HCT116 (cell line): ENCODE measurements around the gene TRUB1. TPM values are rescaled to one million over a fixed set of nuclear protein-coding genes. Genes with fewer than 3 reads are reported as not detected.

Experiments used
- ATAC-seq: fragments of 200-7000 bp; cut with Tn5 transposase; 2 replicates; pipeline ENCODE4 v1.9.1; 2020; ENCODE audit warnings: mild to moderate bottlenecking, moderate library complexity
- BruUV-seq: library from RNA; stranded (reverse); fragments of 400-500 nt; replicated peaks from 2 replicates; lab custom pipeline; 2021; lab: Mats Ljungman, UMichigan
- CTCF ChIA-PET: fragments of 300-600 bp; sonication (Branson Sonifier 250); formaldehyde crosslinking; loops from one replicate; lab custom pipeline; 2021; ENCODE audit warnings: antibody characterized with exemption; lab: Charles Lee
- POLR2A ChIA-PET: fragments of 300-600, 350-600 bp; sonication (Branson Sonifier 250); formaldehyde crosslinking; loops from one replicate; lab custom pipeline; 2021; ENCODE audit warnings: antibody characterized with exemption; lab: Charles Lee
- RAD21 ChIA-PET, 2 experiments: fragments of 300-600 bp; sonication (Branson Sonifier 250); formaldehyde crosslinking; loops; one replicate each; lab custom pipeline; 2023; ENCODE audit warnings: low total read pairs in 2 of 2; ENCODE audit not compliant: uncharacterized antibody in 2 of 2, unreplicated experiment in 2 of 2, low non-redundant PET in 1 of 2; lab: Charles Lee
- DNase-seq: peaks from one replicate; pipeline ENCODE4 v3.0.0-alpha.2; 2010; ENCODE audit warnings: low read depth, low spot score
- H2AFZ ChIP-seq: fragments of 200-600 bp; shearing (Covaris generic), sonication (generic); 2 replicates; pipeline ENCODE4 v1.6.1; 2017; ENCODE audit warnings: low read depth, mixed run types, mixed read lengths, antibody characterized with exemption, low read length; ENCODE audit not compliant: poor library complexity, severe bottlenecking
- H3K27ac ChIP-seq: 2 replicates; pipeline ENCODE4 v1.5.1; 2012; ENCODE audit warnings: low read depth, low read length
- H3K27me3 ChIP-seq: fragments of 200-600 bp; sonication (generic); 2 replicates; pipeline ENCODE4 v1.6.1; 2016; ENCODE audit warnings: mixed run types, low read length, mixed read lengths; ENCODE audit not compliant: insufficient read depth
- H3K36me3 ChIP-seq, 2 experiments: fragments of 200-500 bp in 1 of 2; fragments of 200-600 bp in 1 of 2; sonication (Bioruptor generic) in 1 of 2; sonication (generic) in 1 of 2; 2 replicates each; pipeline versions ENCODE4 v1.5.1 to v1.6.1; 2014 to 2016; ENCODE audit warnings: low read length in 2 of 2, inconsistent platforms in 1 of 2, mixed read lengths in 1 of 2, mixed run types in 1 of 2; ENCODE audit not compliant: insufficient read depth in 2 of 2, control insufficient read depth in 1 of 2
- H3K4me1 ChIP-seq, 2 experiments: fragments of 200-600 bp in 1 of 2; sonication (generic) in 1 of 2; 2 replicates each; pipeline versions ENCODE4 v1.5.1 to v1.6.1; 2012 to 2017; ENCODE audit warnings: low read length in 2 of 2, inconsistent platforms in 1 of 2, mild to moderate bottlenecking in 1 of 2, mixed read lengths in 1 of 2, mixed run types in 1 of 2, moderate library complexity in 1 of 2; ENCODE audit not compliant: insufficient read depth in 2 of 2, control insufficient read depth in 1 of 2
- H3K4me2 ChIP-seq: fragments of 200-600 bp; sonication (generic); 2 replicates; pipeline ENCODE4 v1.6.1; 2017; ENCODE audit warnings: mixed run types, low read length, mixed read lengths
- H3K4me3 ChIP-seq, 2 experiments: fragments of 200-600 bp in 1 of 2; sonication (generic) in 1 of 2; replicated peaks in 1 of 2; 2 replicates each; pipeline ENCODE4 v1.5.1; 2011 to 2016; ENCODE audit warnings: low read length in 2 of 2, control low read depth in 1 of 2, low read depth in 1 of 2, mild to moderate bottlenecking in 1 of 2, mixed read lengths in 1 of 2, mixed run types in 1 of 2
- H3K79me2 ChIP-seq: fragments of 200-600 bp; sonication (generic); 2 replicates; pipeline ENCODE4 v1.6.1; 2017; ENCODE audit warnings: mild to moderate bottlenecking, mixed run types, low read length, moderate library complexity, mixed read lengths; ENCODE audit not compliant: insufficient read depth
- H3K9ac ChIP-seq: fragments of 200-600 bp; sonication (generic); 2 replicates; pipeline ENCODE4 v1.6.1; 2016; ENCODE audit warnings: low read length, mixed read lengths
- H3K9me2 ChIP-seq: fragments of 200-600 bp; sonication (generic), shearing (Covaris generic); 2 replicates; pipeline ENCODE4 v1.6.1; 2017; ENCODE audit warnings: mixed run types, mild to moderate bottlenecking, moderate library complexity; ENCODE audit not compliant: insufficient read depth
- H3K9me3 ChIP-seq, 2 experiments: fragments of 200-500 bp in 1 of 2; fragments of 200-600 bp in 1 of 2; sonication (Bioruptor generic) in 1 of 2; sonication (generic) in 1 of 2; 2 replicates each; pipeline ENCODE4 v1.6.1; 2014 to 2017; ENCODE audit warnings: low read length in 2 of 2, mixed read lengths in 2 of 2, inconsistent platforms in 1 of 2, low read depth in 1 of 2, mild to moderate bottlenecking in 1 of 2, mixed run types in 1 of 2, moderate library complexity in 1 of 2; ENCODE audit not compliant: control insufficient read depth in 1 of 2, insufficient read depth in 1 of 2
- H4K20me1 ChIP-seq: fragments of 200-600 bp; sonication (generic), shearing (Covaris generic); 2 replicates; pipeline ENCODE4 v1.6.1; 2017; ENCODE audit warnings: mixed run types, mild to moderate bottlenecking, moderate library complexity; ENCODE audit not compliant: insufficient read depth
- CBX3 ChIP-seq: IDR thresholded peaks from 2 replicates; pipeline ENCODE4 v1.6.1; 2012; ENCODE audit warnings: low read depth
- CEBPB ChIP-seq: IDR thresholded peaks from 2 replicates; pipeline ENCODE4 v1.6.1; 2012; ENCODE audit warnings: low read depth
- EGR1 ChIP-seq: IDR thresholded peaks from 2 replicates; pipeline ENCODE4 v1.6.1; 2012; ENCODE audit warnings: low read depth
- EZH2phosphoT487 ChIP-seq: fragments of 200-600 bp; IDR thresholded peaks from 2 replicates; pipeline ENCODE4 v1.6.1; 2018; ENCODE audit warnings: antibody characterized with exemption, borderline replicate concordance
- FOSL1 ChIP-seq: IDR thresholded peaks from 2 replicates; pipeline ENCODE4 v1.6.1; 2012; ENCODE audit warnings: low read depth
- SP1 ChIP-seq: IDR thresholded peaks from 2 replicates; pipeline ENCODE4 v1.6.1; 2012; ENCODE audit warnings: low read depth
- YY1 ChIP-seq: IDR thresholded peaks from 2 replicates; pipeline ENCODE4 v1.6.1; 2011; ENCODE audit warnings: low read length, low read depth, moderate library complexity, mild to moderate bottlenecking; ENCODE audit not compliant: insufficient replicate concordance; ENCODE audit errors: extremely low read depth
- ZFX ChIP-seq: fragments of 450-650 bp; IDR thresholded peaks from 2 replicates; pipeline ENCODE4 v1.6.1; 2017
- intact Hi-C: fragments of 100-400 bp; cut with micrococcal nuclease; formaldehyde crosslinking; loops from 2 replicates; pipeline ENCODE4 v1.10.0; 2022
- total RNA-seq: library from RNA; stranded (reverse); gene quantifications from one replicate; pipeline ENCODE4 v1.2.1, GENCODE V29; 2021; ENCODE audit not compliant: unreplicated experiment
- TF ChIP-seq, protein P1 (sequence below): IDR thresholded peaks from 2 replicates; pipeline ENCODE4 v1.6.1; 2012
- TF ChIP-seq, protein P2 (sequence below): IDR thresholded peaks from 2 replicates; pipeline ENCODE4 v1.6.1; 2012
- TF ChIP-seq, protein P3 (sequence below): IDR thresholded peaks from 2 replicates; pipeline ENCODE4 v1.6.1; 2011; ENCODE audit warnings: mild to moderate bottlenecking, low read length, moderate library complexity; ENCODE audit not compliant: insufficient replicate concordance; ENCODE audit errors: extremely low read depth
- TF ChIP-seq, protein P4 (sequence below): IDR thresholded peaks from 2 replicates; pipeline ENCODE4 v1.6.1; 2012; ENCODE audit warnings: low read depth

Gene TRUB1
- total RNA-seq, 1 experiment from 2014 or later = 44.1 TPM

DNA sequence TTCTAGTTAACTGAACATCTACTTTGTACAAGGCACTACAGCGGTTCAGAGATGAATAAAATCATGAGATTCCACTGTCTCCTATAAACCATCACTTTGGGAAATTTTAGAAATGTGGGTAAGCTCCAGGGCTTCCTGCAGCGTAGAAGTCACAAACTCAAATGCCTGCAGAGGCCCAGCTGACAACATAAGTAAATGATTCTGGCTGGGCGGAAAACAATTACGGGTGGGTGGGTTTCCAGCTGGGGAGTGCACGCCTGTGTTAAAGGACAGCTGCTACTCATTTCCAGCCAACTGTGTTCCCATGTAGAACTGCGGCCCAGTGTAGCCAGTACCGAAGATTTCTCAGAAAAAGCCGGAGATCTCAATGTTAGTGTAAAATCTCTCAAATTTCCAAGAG, 85.7 kb downstream of the TRUB1 start:
- no peak for ATAC-seq
- Histone ChIP-seq H3K27ac (no peak overlapping the region), H3K4me3 (no peak overlapping the region), H4K20me1 (no peaks in the 10 kb centered on the region), H3K27me3 (no peaks in the 10 kb centered on the region), H3K4me1 (no peaks in the 10 kb centered on the region), H3K9me2 (no peaks in the 10 kb centered on the region), H3K9ac (no peak overlapping the region), H3K79me2 (no peaks in the 10 kb centered on the region), H3K36me3 (no peaks in the 10 kb centered on the region), H3K9me3 (no peaks in the 10 kb centered on the region), H3K4me2 (no peak overlapping the region), H2AFZ (no peak overlapping the region)
- ChIA-PET CTCF (no interaction called here), RAD21 (no interaction called here), POLR2A (no interaction called here)
- intact Hi-C loops = no loop called here
- TF ChIP-seq EZH2phosphoT487 (no peak), SP1 (no peak), CBX3 (no peak), EGR1 (no peak), ZFX (no peak), YY1 (no peak), FOSL1 (no peak), CEBPB (no peak)
- TF ChIP-seq, protein P1, sequence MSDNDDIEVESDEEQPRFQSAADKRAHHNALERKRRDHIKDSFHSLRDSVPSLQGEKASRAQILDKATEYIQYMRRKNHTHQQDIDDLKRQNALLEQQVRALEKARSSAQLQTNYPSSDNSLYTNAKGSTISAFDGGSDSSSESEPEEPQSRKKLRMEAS = no peak
- TF ChIP-seq, protein P2, sequence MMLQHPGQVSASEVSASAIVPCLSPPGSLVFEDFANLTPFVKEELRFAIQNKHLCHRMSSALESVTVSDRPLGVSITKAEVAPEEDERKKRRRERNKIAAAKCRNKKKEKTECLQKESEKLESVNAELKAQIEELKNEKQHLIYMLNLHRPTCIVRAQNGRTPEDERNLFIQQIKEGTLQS = no peak
- TF ChIP-seq, protein P3, sequence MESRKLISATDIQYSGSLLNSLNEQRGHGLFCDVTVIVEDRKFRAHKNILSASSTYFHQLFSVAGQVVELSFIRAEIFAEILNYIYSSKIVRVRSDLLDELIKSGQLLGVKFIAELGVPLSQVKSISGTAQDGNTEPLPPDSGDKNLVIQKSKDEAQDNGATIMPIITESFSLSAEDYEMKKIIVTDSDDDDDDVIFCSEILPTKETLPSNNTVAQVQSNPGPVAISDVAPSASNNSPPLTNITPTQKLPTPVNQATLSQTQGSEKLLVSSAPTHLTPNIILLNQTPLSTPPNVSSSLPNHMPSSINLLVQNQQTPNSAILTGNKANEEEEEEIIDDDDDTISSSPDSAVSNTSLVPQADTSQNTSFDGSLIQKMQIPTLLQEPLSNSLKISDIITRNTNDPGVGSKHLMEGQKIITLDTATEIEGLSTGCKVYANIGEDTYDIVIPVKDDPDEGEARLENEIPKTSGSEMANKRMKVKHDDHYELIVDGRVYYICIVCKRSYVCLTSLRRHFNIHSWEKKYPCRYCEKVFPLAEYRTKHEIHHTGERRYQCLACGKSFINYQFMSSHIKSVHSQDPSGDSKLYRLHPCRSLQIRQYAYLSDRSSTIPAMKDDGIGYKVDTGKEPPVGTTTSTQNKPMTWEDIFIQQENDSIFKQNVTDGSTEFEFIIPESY = no peak
- TF ChIP-seq, protein P4, sequence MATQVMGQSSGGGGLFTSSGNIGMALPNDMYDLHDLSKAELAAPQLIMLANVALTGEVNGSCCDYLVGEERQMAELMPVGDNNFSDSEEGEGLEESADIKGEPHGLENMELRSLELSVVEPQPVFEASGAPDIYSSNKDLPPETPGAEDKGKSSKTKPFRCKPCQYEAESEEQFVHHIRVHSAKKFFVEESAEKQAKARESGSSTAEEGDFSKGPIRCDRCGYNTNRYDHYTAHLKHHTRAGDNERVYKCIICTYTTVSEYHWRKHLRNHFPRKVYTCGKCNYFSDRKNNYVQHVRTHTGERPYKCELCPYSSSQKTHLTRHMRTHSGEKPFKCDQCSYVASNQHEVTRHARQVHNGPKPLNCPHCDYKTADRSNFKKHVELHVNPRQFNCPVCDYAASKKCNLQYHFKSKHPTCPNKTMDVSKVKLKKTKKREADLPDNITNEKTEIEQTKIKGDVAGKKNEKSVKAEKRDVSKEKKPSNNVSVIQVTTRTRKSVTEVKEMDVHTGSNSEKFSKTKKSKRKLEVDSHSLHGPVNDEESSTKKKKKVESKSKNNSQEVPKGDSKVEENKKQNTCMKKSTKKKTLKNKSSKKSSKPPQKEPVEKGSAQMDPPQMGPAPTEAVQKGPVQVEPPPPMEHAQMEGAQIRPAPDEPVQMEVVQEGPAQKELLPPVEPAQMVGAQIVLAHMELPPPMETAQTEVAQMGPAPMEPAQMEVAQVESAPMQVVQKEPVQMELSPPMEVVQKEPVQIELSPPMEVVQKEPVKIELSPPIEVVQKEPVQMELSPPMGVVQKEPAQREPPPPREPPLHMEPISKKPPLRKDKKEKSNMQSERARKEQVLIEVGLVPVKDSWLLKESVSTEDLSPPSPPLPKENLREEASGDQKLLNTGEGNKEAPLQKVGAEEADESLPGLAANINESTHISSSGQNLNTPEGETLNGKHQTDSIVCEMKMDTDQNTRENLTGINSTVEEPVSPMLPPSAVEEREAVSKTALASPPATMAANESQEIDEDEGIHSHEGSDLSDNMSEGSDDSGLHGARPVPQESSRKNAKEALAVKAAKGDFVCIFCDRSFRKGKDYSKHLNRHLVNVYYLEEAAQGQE = no peak
- BruUV-seq = no TSS peak
- DNase-seq = no peak
